Amniotic stem cell (primary cell): ENCODE measurements around the gene CERS6.
"Not testable (repeated sequence)": the region's sequence is repeated elsewhere in the genome, so short reads cannot be mapped to it uniquely, and the experiment has no call there.

Experiments used
- DNase-seq: peaks from one replicate; lab custom pipeline; 2025; lab: John Stamatoyannopoulos, UW

Gene CERS6

DNA sequence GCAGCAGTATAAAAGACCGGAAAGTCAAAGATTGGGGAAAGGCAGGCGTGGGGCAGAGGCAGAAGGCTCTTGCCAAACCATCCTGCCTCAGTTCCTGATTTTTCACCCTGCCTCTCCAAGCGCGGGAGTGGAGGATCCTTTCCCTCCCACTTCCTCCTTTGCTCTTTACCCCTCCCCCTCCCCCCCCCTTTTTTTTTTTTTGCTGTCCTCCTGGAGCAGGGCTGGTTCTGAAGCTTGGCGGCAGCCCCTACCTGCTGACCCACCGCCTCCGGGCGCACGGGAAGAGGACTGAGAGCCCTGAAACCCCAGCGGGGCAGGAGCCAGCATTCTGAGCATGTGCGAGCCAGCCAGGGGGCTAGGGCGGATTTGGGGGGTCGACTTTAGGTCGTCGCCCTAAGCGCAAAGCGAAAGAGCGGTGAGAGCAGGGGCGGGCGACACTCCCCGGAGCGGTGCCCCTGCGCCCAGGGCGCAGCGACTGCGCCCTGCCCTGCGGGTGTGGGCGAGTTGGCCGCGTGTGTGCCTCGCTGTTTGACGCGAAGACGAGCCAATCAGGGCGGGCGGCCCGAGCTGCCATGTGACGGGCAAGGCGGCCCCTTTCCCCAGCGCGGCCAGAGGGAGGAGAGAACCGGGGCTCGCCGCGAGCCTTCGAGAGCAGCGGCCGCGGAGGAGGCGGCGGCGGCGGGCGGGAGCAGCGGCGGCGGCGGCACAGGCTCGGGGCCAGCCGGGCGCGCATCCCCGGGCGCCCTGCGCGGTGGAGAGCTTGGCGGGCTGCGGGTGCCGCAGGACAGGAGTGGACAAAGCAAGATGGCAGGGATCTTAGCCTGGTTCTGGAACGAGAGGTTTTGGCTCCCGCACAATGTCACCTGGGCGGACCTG is at the start of gene CERS6:
TSS of gene CERS6 (plus strand) at position 628 of the 876 bp plus-strand sequence. CDS start at position 805, 177 bp downstream.
- peak; percentile 92 for DNase-seq

- not testable (repeated sequence) for DNase-seq
These were observed 43.8 kb upstream of the CERS6 start for GRCh38 chr2:168412301-168412700.

- not testable (repeated sequence) for DNase-seq
These were observed 43.0 kb upstream of the CERS6 start for GRCh38 chr2:168413101-168413500.

DNA sequence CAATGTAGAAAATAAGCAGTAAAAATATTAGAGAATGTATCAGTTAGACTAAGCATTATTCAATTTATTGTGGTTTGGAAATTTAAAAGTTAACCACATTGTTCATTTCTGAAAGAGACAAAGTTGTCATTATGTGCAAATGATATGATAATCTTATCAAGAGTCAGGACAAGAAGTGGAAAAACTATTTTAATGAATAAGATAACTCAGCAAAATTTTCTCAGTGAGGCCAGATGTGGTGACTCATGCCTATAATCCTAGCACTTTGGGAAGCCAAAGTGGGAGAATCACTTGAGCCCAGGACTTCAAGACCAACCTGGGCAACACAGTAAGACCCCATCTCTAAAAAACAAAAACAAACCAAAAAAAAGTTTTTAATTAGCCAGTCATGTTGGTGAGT is 39.5 kb upstream of the CERS6 start:
- no peak for DNase-seq

GRCh38 chr2:168422584-168422983 is 33.5 kb upstream of the CERS6 start:
- no peak for DNase-seq

- DNase-seq: no peak
These were observed 31.7 kb upstream of the CERS6 start for GRCh38 chr2:168424112-168424951.

DNA sequence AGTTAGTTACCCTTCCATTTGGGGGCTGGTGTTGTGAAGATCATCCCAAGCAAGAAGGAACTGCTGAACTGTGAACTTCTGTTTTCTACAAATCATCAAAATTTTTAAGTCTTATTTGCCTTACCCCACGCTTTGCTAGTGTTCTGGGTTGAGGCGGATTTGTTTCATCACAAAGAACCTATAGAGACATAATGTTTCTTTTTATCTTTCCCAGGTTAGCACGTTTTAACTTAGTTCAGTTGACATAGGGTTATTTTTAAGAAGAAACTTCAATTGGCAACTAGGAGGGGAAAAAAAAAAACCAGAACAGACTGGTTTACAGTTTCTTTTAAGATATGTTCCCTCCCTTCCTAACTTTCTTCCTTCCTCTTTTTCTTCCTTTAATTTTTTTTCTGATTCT is 31.1 kb upstream of the CERS6 start:
- no peak for DNase-seq

GRCh38 chr2:168426861-168427260 is 29.2 kb upstream of the CERS6 start:
- DNase-seq: no peak

GRCh38 chr2:168427451-168427850 is 28.6 kb upstream of the CERS6 start:
- peak; percentile 30 for DNase-seq

DNA sequence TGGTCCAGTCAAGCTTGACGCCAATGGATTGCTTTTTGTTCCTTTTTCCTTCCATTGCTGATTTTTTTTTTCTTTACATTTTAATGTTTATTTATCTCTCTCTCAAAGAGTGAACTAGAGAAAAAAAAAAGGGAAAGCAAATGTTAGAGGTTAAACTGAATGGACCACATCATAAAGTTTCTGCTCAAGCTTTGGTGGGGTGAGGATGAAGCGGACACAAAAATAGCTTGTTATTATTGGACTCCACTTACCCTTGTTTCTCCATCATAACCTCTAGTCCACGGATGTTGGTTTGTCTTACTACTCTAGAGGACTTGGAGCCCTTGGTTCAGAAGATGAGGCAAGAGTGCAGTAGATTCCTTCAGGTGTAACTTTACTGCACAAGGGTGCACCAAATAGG is 27.6 kb upstream of the CERS6 start:
- DNase-seq: no peak

- DNase-seq: no peak
These were observed 26.1 kb upstream of the CERS6 start for GRCh38 chr2:168429988-168430387.

DNA sequence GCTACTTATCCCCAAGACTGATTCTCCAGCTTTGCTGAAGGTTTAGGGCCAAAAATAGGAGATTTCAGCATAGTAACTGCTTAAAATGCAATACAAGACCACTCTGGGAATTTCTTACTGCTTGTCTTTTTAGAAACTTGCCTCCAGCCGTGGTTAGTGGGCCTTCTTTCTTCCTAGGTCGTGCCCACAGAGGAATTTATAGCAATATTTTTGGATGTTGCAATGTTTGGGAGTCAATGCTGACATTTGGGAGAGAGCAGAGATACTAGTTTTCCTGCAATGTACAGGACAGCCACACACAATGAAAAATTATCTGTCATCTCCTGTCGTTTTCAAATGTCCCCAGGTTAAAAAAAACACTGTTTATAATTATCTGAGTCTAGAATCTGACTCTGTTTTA is 25.6 kb upstream of the CERS6 start:
- DNase-seq: no peak

- no peak for DNase-seq
These were observed 24.6 kb upstream of the CERS6 start for GRCh38 chr2:168431301-168432024.

DNA sequence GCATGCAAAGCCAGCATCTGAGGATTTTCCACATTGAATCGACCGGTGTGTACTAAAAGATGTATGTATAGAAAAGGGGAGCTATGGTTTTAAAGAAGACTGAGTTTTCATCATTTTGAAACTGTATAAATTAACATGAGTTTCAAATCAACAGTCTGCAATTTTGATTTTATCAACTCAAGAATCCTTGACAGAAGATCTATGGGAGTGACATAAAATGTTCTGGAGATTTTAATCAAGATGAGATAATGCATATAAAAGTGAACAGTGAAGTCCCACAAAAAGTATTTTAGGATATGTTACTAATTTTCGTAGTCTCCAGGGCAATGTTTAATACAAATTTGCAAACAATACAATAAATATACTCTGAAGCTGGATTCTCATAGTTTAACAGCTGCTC is 24.0 kb upstream of the CERS6 start:
- DNase-seq: no peak

- DNase-seq: no peak
These were observed 23.4 kb upstream of the CERS6 start for GRCh38 chr2:168432565-168433186.

- no peak for DNase-seq
These were observed 22.5 kb upstream of the CERS6 start for GRCh38 chr2:168433527-168433926.

GRCh38 chr2:168434146-168434545 is 21.9 kb upstream of the CERS6 start:
- DNase-seq: no peak

DNA sequence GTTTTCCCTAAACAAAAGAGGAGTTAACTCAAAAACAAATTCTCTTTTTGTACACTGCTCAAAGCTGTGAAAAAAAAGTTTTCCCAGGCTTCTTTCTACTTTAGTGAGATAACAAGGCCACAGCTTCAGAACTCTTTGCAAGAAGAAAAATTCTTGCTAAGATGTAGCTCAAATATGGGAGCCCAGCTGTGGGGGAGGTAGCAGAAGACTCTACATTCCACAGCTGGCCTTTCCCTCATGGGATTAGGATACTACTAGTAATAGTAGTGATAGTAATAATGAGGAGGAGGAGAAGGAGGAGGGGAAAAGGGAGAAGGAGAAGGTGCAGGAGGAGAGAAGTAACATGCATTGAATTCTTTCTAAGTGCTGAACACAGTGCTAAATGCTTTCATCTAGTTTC is 19.2 kb upstream of the CERS6 start:
- DNase-seq: no peak

- no peak for DNase-seq
These were observed 17.5 kb upstream of the CERS6 start for GRCh38 chr2:168438553-168438952.

- no peak for DNase-seq
These were observed 16.5 kb upstream of the CERS6 start for GRCh38 chr2:168439536-168439935.

DNA sequence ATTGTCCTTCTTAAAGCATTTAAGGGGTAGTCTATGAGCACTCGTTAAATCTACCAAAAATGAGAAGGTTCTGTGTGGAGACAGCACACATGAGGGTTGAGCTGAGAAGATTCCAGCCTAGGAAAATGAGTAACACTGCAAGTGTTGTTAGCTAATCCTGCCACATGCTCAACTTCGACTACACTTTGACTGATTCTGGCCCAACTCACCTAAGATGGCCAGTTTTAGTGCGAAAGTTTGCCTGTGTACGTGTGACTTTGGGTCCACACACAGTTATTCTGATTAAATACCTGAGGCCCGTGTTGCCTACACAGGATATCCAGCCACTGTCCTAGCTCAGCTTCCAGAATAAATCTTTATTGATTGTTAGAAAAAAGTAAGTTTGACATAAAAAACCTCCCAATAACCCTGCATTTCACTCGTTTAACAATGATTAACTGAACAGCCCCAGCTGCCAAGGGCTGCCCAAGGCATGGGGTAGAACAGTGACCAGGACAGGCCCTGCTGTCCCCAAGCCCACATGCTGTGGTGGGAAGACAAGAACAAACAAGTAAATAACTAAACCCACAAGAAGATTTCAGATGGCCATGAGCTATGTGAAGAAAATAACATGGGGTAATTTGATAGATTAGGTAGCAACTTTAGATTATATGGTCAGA is 14.7 kb upstream of the CERS6 start:
- DNase-seq: no peak
